GM19193 (cell line): ENCODE measurements around the gene HLA-E.

ENCODE experiments used
- POLR2A ChIP-seq: IDR thresholded peaks from 4 replicates; pipeline ENCODE4 v1.6.1; 2011; ENCODE audit not compliant: insufficient read depth, insufficient read length; ENCODE audit errors: extremely low read depth

Gene HLA-E

GRCh38 chr6:30533460-30534294, 44.4 kb downstream of the HLA-E start:
- TF ChIP-seq POLR2A: no peak

GRCh38 chr6:30537931-30538330, 48.6 kb downstream of the HLA-E start:
- no peak for TF ChIP-seq POLR2A

GRCh38 chr6:30541515-30542403, 52.5 kb downstream of the HLA-E start:
- TF ChIP-seq POLR2A: no peak

- TF ChIP-seq POLR2A: no peak
Observed at GRCh38 chr6:30542404-30542725, 53.1 kb downstream of the HLA-E start.

- TF ChIP-seq POLR2A: no peak
Observed at GRCh38 chr6:30542915-30543314, 53.6 kb downstream of the HLA-E start.
